AG04450 (cell line): ENCODE results near the gene TNFRSF14. TPM values are rescaled to one million over a fixed set of nuclear protein-coding genes. Genes with fewer than 3 reads are reported as not detected.
A peak's percentile ranks its signal among the peaks of the same experiment; 100 is the strongest.

Experiments
- CTCF ChIA-PET: fragments of 300-600, 350-600 bp; formaldehyde crosslinking; extraction: SDS; loops from one replicate; lab custom pipeline; 2022; ENCODE audit warnings: antibody characterized with exemption, inconsistent platforms; lab: Charles Lee
- POLR2A ChIA-PET: fragments of 350-600 bp; formaldehyde crosslinking; extraction: SDS; loops from one replicate; lab custom pipeline; 2021; ENCODE audit warnings: antibody characterized with exemption, inconsistent platforms; lab: Yijun Ruan, JAX
- DNase-seq: peaks from one replicate; pipeline ENCODE4 v3.0.0-alpha.2; 2011; ENCODE audit warnings: low read depth, low spot score
- H3K27ac ChIP-seq: one replicate; pipeline ENCODE4 v1.5.1; 2012; ENCODE audit warnings: low read depth, low read length, control low read depth
- H3K27me3 ChIP-seq: one replicate; pipeline ENCODE4 v1.6.0; 2012; ENCODE audit warnings: low read length; ENCODE audit not compliant: control insufficient read depth, insufficient read depth
- H3K4me3 ChIP-seq: 2 replicates; pipeline ENCODE4 v1.5.1; 2011; ENCODE audit warnings: mild to moderate bottlenecking, low read depth, low read length, control low read depth
- H3K9me3 ChIP-seq: 2 replicates; pipeline ENCODE4 v1.5.1; 2012; ENCODE audit warnings: low read length; ENCODE audit not compliant: control insufficient read depth, insufficient read depth
- polyA plus RNA-seq: library from polyadenylated mRNA; depleted of rRNA; stranded (reverse); fragments of >200 nt; gene quantifications from 2 replicates; pipeline ENCODE4 v1.2.3, GENCODE V29; 2011
- TF ChIP-seq, protein P1 (sequence below): IDR thresholded peaks from 2 replicates; pipeline ENCODE4 v1.5.1; 2011; ENCODE audit warnings: low read depth, low read length, control low read depth, inconsistent platforms

Gene TNFRSF14
- polyA plus RNA-seq, 1 experiment, result 5.4 TPM

DNA sequence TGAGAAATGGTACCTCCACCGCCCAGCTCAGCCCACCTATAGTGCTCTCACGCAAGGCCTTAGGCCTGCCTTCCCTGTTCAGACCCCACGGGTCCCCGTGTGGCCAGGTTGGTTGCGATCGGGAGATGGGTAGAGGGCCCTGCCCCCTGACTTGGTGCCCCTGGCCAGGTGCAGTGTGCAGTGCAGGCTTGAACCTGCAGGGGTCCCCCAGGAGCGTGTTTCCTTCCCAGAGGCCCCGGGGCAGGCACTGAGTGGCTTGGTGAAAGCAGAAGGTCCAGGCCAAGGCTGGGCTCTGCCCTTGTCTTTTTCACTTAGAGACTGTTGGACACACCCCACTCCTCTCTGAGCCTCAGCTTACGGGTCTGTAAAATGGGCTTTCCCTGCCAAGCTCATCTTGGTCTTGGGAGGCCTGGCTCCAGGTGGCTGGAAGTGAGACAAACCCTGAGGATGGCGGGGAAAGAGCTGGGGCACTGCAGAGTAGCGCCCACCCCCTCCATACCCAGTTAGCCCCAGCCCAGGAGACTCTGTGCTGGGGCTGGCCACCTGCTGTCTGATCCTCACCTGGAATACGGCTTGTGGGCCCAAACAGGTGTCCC, 16.8 kb upstream of the TNFRSF14 start:
- H3K4me3 ChIP-seq, result no peak overlapping the region
- ChIA-PET POLR2A (no interaction called here), CTCF (no interaction called here)
- H3K9me3 ChIP-seq, result no peaks in the 10 kb centered on the region; the same call in 1 of the 2 replicates
- H3K27ac ChIP-seq, result no peak overlapping the region
- DNase-seq, result no peak
- H3K27me3 ChIP-seq, result peaks cover 9% of the 10 kb centered on the region
- TF ChIP-seq, protein P1, sequence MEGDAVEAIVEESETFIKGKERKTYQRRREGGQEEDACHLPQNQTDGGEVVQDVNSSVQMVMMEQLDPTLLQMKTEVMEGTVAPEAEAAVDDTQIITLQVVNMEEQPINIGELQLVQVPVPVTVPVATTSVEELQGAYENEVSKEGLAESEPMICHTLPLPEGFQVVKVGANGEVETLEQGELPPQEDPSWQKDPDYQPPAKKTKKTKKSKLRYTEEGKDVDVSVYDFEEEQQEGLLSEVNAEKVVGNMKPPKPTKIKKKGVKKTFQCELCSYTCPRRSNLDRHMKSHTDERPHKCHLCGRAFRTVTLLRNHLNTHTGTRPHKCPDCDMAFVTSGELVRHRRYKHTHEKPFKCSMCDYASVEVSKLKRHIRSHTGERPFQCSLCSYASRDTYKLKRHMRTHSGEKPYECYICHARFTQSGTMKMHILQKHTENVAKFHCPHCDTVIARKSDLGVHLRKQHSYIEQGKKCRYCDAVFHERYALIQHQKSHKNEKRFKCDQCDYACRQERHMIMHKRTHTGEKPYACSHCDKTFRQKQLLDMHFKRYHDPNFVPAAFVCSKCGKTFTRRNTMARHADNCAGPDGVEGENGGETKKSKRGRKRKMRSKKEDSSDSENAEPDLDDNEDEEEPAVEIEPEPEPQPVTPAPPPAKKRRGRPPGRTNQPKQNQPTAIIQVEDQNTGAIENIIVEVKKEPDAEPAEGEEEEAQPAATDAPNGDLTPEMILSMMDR, result peak; percentile 28; the same call in 1 of the 2 replicates

DNA sequence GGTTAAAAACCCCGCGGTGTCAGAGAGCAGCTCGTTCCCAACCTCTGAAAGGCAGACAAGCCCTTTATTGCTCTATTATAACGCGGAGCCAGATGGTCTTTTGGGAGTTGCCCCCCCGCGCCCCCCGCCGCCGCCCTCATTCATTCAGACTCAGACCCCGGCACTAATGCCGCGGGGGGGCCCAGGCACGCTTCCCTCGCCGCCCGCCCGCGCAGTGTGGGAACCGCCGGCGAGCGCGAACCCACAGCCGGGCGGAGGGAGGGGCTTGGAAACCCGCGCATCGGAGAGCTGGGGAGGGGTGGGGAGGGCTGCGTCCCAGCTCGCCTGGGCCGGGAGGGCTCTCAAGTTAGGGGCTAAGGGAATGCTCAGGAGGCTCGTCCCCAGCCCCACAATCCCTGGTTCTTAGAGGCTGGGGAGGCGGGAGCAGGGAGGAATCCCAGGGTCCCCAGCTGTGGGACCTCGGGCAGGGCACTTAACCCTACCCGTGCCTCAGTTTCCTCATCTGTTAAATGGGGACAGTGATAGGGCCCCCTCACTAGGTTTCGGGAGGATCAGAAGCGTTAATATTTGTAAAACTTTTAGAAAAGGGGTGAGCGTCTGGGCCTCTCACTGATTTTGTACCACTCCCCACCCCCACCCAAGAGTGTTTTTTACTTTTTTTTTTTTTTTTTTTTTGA, 15.2 kb upstream of the TNFRSF14 start:
- DNase-seq, result no peak
- CTCF ChIA-PET, result interaction anchor here (0.5 to 0.6 kb wide), 2 partner anchors 126 to 1037 kb away, joined by 3 to 4 read pairs; no protein-coding TSS in a partner anchor
- Histone ChIP-seq H3K27me3 (peaks cover 9% of the 10 kb centered on the region), H3K27ac (no peak overlapping the region), H3K4me3 (no peak overlapping the region), H3K9me3 (no peaks in the 10 kb centered on the region)
- POLR2A ChIA-PET, result interaction anchor here (0.7 kb wide), 1 partner anchor 22 kb away, joined by 3 read pairs; no protein-coding TSS in a partner anchor
- TF ChIP-seq, protein P1, result no peak

DNA sequence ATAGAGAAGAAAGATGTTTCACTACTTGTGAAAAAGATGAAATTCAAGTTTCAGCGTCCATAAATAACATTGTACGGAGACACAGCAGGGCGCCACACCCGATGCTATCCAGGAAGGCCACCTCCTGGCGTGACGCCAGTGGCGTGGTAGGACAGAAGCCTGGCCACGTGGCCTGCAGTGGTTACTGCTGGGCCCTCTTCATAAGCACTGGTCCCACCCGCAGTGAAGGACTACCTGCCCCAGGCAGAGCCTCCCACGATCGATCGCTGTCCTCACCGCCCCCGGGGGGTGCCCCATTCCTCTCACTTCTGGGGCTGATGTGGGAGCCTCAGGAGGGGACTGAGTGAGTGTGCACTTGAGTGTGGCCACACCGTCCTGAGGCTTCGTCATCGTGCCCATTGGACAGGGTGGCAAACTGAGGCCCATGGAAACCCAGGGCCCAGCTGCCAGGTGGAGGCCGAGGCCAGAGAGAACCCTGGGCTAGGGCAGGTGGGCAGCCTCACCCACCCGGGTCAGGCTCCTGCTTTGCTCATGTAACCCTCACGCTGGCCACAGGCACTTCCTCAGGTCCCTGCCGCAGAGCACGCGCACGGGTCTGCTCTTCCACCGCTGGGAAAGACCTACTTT, 14.4 kb upstream of the TNFRSF14 start:
- CTCF ChIA-PET, result no interaction called here
- TF ChIP-seq, protein P1, result no peak
- DNase-seq, result no peak
- POLR2A ChIA-PET, result interaction anchor here (0.7 kb wide), 1 partner anchor 23 kb away, joined by 3 read pairs; no protein-coding TSS in a partner anchor
- no peak overlapping the region for H3K4me3 ChIP-seq
- H3K27ac ChIP-seq, result no peak overlapping the region
- H3K27me3 ChIP-seq, result peaks cover 9% of the 10 kb centered on the region
- H3K9me3 ChIP-seq, result no peaks in the 10 kb centered on the region

DNA sequence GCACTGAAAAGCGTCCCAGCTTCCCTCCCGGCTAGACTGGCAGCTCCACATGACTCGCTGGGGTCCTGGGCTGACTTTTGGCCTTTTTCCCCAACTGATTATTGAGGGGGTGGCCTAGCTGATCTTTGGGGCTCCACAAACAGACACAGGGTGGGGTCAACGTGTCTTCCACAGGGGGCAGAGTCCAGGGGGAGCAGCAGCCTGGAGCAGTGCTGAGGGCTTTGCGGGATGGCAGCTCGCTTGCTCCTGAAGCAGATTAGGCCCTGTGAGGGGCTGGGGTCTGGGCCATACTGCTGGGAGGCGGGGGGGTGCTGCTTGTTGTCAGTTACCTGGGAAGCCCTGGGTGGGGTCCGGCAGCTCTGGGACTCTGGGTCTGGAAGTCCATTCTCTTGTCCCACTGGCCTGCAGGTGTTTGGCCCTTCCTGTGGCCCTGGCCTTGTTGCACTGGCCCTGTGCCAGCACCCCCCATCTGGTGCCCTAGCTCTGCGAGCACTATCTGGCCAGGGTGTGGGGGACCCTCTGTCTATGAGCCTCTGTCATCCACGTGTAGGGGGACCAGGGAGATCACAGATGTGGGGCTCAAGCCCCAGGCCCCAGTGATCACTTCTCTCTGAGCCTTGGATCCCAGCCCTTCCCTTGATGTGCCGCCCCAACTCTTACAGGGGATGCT, 13.8 kb upstream of the TNFRSF14 start:
- no peak overlapping the region for H3K27ac ChIP-seq
- ChIA-PET POLR2A (no interaction called here), CTCF (no interaction called here)
- no peak for DNase-seq
- H3K4me3 ChIP-seq, result no peak overlapping the region
- peaks cover 9% of the 10 kb centered on the region for H3K27me3 ChIP-seq
- TF ChIP-seq, protein P1, result no peak
- no peaks in the 10 kb centered on the region for H3K9me3 ChIP-seq
